ENCODE data around the gene CDC42BPA.
"Not testable (repeated sequence)": the region's sequence is repeated elsewhere in the genome, so short reads cannot be mapped to it uniquely, and the experiment has no call there.

Gene CDC42BPA

GRCh38 chr1:226958300-226958699, 360.0 kb downstream of the CDC42BPA start:
- DNase-seq: no peak

GRCh38 chr1:226957714-226958113, 360.6 kb downstream of the CDC42BPA start:
- no peak for DNase-seq

- no peak for DNase-seq
Measured at GRCh38 chr1:226956942-226957713, 361.2 kb downstream of the CDC42BPA start.

- DNase-seq: not testable (repeated sequence)
Measured at GRCh38 chr1:226955857-226956256, 362.4 kb downstream of the CDC42BPA start.

- DNase-seq: no peak
Measured at GRCh38 chr1:226954777-226955176, 363.5 kb downstream of the CDC42BPA start.

GRCh38 chr1:226954337-226954736, 364.0 kb downstream of the CDC42BPA start:
- no peak for DNase-seq

- DNase-seq: no peak
Measured at GRCh38 chr1:226953175-226953800, 365.0 kb downstream of the CDC42BPA start.

GRCh38 chr1:226952118-226952441, 366.2 kb downstream of the CDC42BPA start:
- DNase-seq: no peak

GRCh38 chr1:226951286-226952117, 366.8 kb downstream of the CDC42BPA start:
- DNase-seq: no peak

- no peak for DNase-seq
Measured at GRCh38 chr1:226950871-226951270, 367.4 kb downstream of the CDC42BPA start.

- DNase-seq: no peak
Measured at GRCh38 chr1:226950316-226950715, 368.0 kb downstream of the CDC42BPA start.

GRCh38 chr1:226949401-226949800, 368.9 kb downstream of the CDC42BPA start:
- no peak for DNase-seq

GRCh38 chr1:226948996-226949395, 369.3 kb downstream of the CDC42BPA start:
- no peak for DNase-seq

- DNase-seq: no peak
Measured at GRCh38 chr1:226948480-226948879, 369.8 kb downstream of the CDC42BPA start.

GRCh38 chr1:226948051-226948450, 370.2 kb downstream of the CDC42BPA start:
- DNase-seq: no peak

- no peak for DNase-seq
Measured at GRCh38 chr1:226946841-226947240, 371.5 kb downstream of the CDC42BPA start.

GRCh38 chr1:226946285-226946684, 372.0 kb downstream of the CDC42BPA start:
- no peak for DNase-seq

GRCh38 chr1:226945858-226946245, 372.4 kb downstream of the CDC42BPA start:
- no peak for DNase-seq

- DNase-seq: no peak
Measured at GRCh38 chr1:226945106-226945857, 373.0 kb downstream of the CDC42BPA start.

GRCh38 chr1:226943927-226944326, 374.4 kb downstream of the CDC42BPA start:
- no peak for DNase-seq

- no peak for DNase-seq
Measured at GRCh38 chr1:226943156-226943555, 375.1 kb downstream of the CDC42BPA start.

- DNase-seq: no peak
Measured at GRCh38 chr1:226942392-226942791, 375.9 kb downstream of the CDC42BPA start.

GRCh38 chr1:226940806-226941067, 377.6 kb downstream of the CDC42BPA start:
- no peak for DNase-seq
